GM19324 (cell line): Measurements from ENCODE around the gene VARS1.

ENCODE experiments used
- ATAC-seq: cut with Tn5 transposase; IDR thresholded peaks from one replicate; pipeline ENCODE4 v1.9.1; 2021; ENCODE audit warnings: mild to moderate bottlenecking, moderate library complexity; ENCODE audit not compliant: unreplicated experiment, low FRiP score

VARS1 gene

GRCh38 chr6:31775633-31776484, 19.7 kb downstream of the VARS1 start:
- ATAC-seq, result no peak

- ATAC-seq, result no peak
Observed at GRCh38 chr6:31775184-31775583, 20.4 kb downstream of the VARS1 start.

- ATAC-seq, result no peak
Observed at GRCh38 chr6:31771992-31772358, 23.6 kb downstream of the VARS1 start.

GRCh38 chr6:31770860-31771259, 24.7 kb downstream of the VARS1 start:
- no peak for ATAC-seq

- no peak for ATAC-seq
Observed at GRCh38 chr6:31769684-31770371, 25.7 kb downstream of the VARS1 start.

- ATAC-seq, result no peak
Observed at GRCh38 chr6:31768363-31769257, 26.9 kb downstream of the VARS1 start.

- ATAC-seq, result no peak
Observed at GRCh38 chr6:31767096-31767645, 28.4 kb downstream of the VARS1 start.

- no peak for ATAC-seq
Observed at GRCh38 chr6:31765910-31766794, 29.4 kb downstream of the VARS1 start.

GRCh38 chr6:31765559-31765909, 30.0 kb downstream of the VARS1 start:
- ATAC-seq, result no peak

- no peak for ATAC-seq
Observed at GRCh38 chr6:31764198-31764597, 31.4 kb downstream of the VARS1 start.

- no peak for ATAC-seq
Observed at GRCh38 chr6:31763619-31763940, 32.0 kb downstream of the VARS1 start.

- ATAC-seq, result no peak
Observed at GRCh38 chr6:31762878-31763618, 32.5 kb downstream of the VARS1 start.

GRCh38 chr6:31762356-31762755, 33.2 kb downstream of the VARS1 start, which contains the start of gene SAPCD1:
TSS of gene SAPCD1 (plus strand) at chr6:31762656. CDS start at chr6:31763055, 399 bp downstream.
- ATAC-seq, result no peak

GRCh38 chr6:31761343-31761742, 34.2 kb downstream of the VARS1 start:
- ATAC-seq, result no peak

- ATAC-seq, result no peak
Observed at GRCh38 chr6:31760790-31761189, 34.8 kb downstream of the VARS1 start.

- no peak for ATAC-seq
Observed at GRCh38 chr6:31758281-31758680, 37.3 kb downstream of the VARS1 start.

- ATAC-seq, result no peak
Observed at GRCh38 chr6:31752739-31753319, 42.7 kb downstream of the VARS1 start.

GRCh38 chr6:31750411-31751022, 45.0 kb downstream of the VARS1 start:
- no peak for ATAC-seq
